H1 (cell line): ENCODE data around the gene LRPPRC. TPM values are rescaled to one million over a fixed set of nuclear protein-coding genes. Genes with fewer than 3 reads are reported as not detected.

Experiments used
- CTCF ChIA-PET: fragments of 300-600 bp; sonication (Branson Sonifier 250); formaldehyde crosslinking; loops from one replicate; lab custom pipeline; 2021; ENCODE audit not compliant: partially characterized antibody; lab: Charles Lee
- POLR2A ChIA-PET: fragments of 300-600 bp; sonication (Branson Sonifier 250); formaldehyde crosslinking; loops from one replicate; lab custom pipeline; 2021; ENCODE audit warnings: inconsistent platforms; ENCODE audit not compliant: partially characterized antibody; lab: Charles Lee
- DNase-seq, 2 experiments: peaks; one replicate each; pipeline versions ENCODE4 v3.0.0 to v3.0.0-alpha.2; 2010 to 2022; ENCODE audit warnings: low spot score in 2 of 2, low read depth in 1 of 2, mixed read lengths in 1 of 2
- FAIRE-seq: peaks from 2 replicates; lab custom pipeline; 2011; peaks lifted over from hg19 to GRCh38; lab: Jason Lieb, UNC
- H2AFZ ChIP-seq: 2 replicates; pipeline ENCODE4 v1.8.1; 2012; ENCODE audit warnings: low read length, inconsistent platforms
- H2AK5ac ChIP-seq: 2 replicates; pipeline ENCODE4 v1.6.1; 2013; ENCODE audit warnings: low read depth, low read length
- H2BK120ac ChIP-seq: replicated peaks from 2 replicates; pipeline ENCODE3; 2013; ENCODE audit warnings: low read depth, low read length, inconsistent platforms
- H2BK12ac ChIP-seq: 2 replicates; pipeline ENCODE4 v1.6.1; 2013; ENCODE audit warnings: low read depth, low read length
- H2BK15ac ChIP-seq: 2 replicates; pipeline ENCODE4 v1.6.1; 2013; ENCODE audit warnings: low read length
- H2BK20ac ChIP-seq: 2 replicates; pipeline ENCODE4 v1.6.1; 2013; ENCODE audit warnings: low read length
- H2BK5ac ChIP-seq: 2 replicates; pipeline ENCODE4 v1.6.1; 2013; ENCODE audit warnings: low read depth, low read length
- H3K14ac ChIP-seq: 2 replicates; pipeline ENCODE4 v1.6.1; 2013; ENCODE audit warnings: inconsistent platforms; ENCODE audit not compliant: insufficient read length
- H3K18ac ChIP-seq: 2 replicates; pipeline ENCODE4 v1.6.1; 2013; ENCODE audit warnings: low read length; ENCODE audit errors: extremely low read depth
- H3K23ac ChIP-seq: 2 replicates; pipeline ENCODE4 v1.6.1; 2013; ENCODE audit warnings: inconsistent platforms; ENCODE audit not compliant: insufficient read length
- H3K23me2 ChIP-seq: 2 replicates; pipeline ENCODE4 v1.6.1; 2013; ENCODE audit warnings: low read depth, low read length
- H3K27ac ChIP-seq: 2 replicates; pipeline ENCODE4 v1.6.1; 2011; ENCODE audit warnings: low read depth, low read length, inconsistent platforms
- H3K27me3 ChIP-seq, 4 experiments: replicated peaks in 1 of 4; 1 replicate in 1 of 4; 2 replicates in 3 of 4; pipeline versions ENCODE4 v1.6.1 to v1.8.1; 2011 to 2013; ENCODE audit warnings: low read length in 3 of 4, mild to moderate bottlenecking in 3 of 4, inconsistent platforms in 2 of 4, mixed read lengths in 2 of 4, moderate library complexity in 1 of 4; ENCODE audit not compliant: control insufficient read depth in 3 of 4, insufficient read depth in 3 of 4; ENCODE audit errors: extremely low read depth in 1 of 4
- H3K36me3 ChIP-seq, 4 experiments: 2 replicates each; pipeline versions ENCODE4 v1.6.1 to v1.8.1; 2011 to 2013; ENCODE audit warnings: mild to moderate bottlenecking in 4 of 4, low read length in 3 of 4, moderate library complexity in 2 of 4, control low read depth in 1 of 4, inconsistent platforms in 1 of 4; ENCODE audit not compliant: insufficient read depth in 4 of 4, control insufficient read depth in 2 of 4
- H3K4ac ChIP-seq: replicated peaks from 2 replicates; pipeline ENCODE3; 2013; ENCODE audit warnings: low read length, low read depth, mixed read lengths, inconsistent platforms; ENCODE audit not compliant: insufficient read length
- H3K4me1 ChIP-seq, 4 experiments: replicated peaks in 1 of 4; 1 replicate in 1 of 4; 2 replicates in 3 of 4; pipeline versions ENCODE4 v1.6.1 to v1.8.1; 2011 to 2013; ENCODE audit warnings: low read length in 3 of 4, inconsistent platforms in 2 of 4, mixed read lengths in 1 of 4; ENCODE audit not compliant: insufficient read depth in 4 of 4, control insufficient read depth in 3 of 4
- H3K4me2 ChIP-seq, 2 experiments: 2 replicates each; pipeline versions ENCODE4 v1.6.1 to v1.8.1; 2011 to 2013; ENCODE audit warnings: low read depth in 2 of 2, low read length in 2 of 2, control low read depth in 1 of 2, inconsistent platforms in 1 of 2, mild to moderate bottlenecking in 1 of 2; ENCODE audit not compliant: insufficient read depth in 1 of 2
- H3K4me3 ChIP-seq, 4 experiments: fragments of 200-600, 300-600 bp in 1 of 4; sonication (generic), shearing (Covaris generic), sonication (Bioruptor Twin) in 1 of 4; 2 replicates each; pipeline versions ENCODE4 v1.5.1 to v1.8.1; 2011 to 2016; ENCODE audit warnings: low read length in 4 of 4, low read depth in 3 of 4, control low read depth in 2 of 4, inconsistent platforms in 2 of 4, mild to moderate bottlenecking in 2 of 4, mixed read lengths in 1 of 4, moderate library complexity in 1 of 4; ENCODE audit not compliant: insufficient read depth in 2 of 4; ENCODE audit errors: extremely low read depth in 1 of 4
- H3K56ac ChIP-seq: replicated peaks from 2 replicates; pipeline ENCODE3; 2013; ENCODE audit warnings: low read depth, mild to moderate bottlenecking, mixed read lengths, low read length, inconsistent platforms; ENCODE audit not compliant: insufficient read length
- H3K79me1 ChIP-seq: 2 replicates; pipeline ENCODE4 v1.6.1; 2013; ENCODE audit warnings: low read depth, low read length, control low read depth
- H3K79me2 ChIP-seq, 2 experiments: 2 replicates each; pipeline versions ENCODE4 v1.6.1 to v1.8.1; 2012 to 2013; ENCODE audit warnings: low read length in 2 of 2, mild to moderate bottlenecking in 2 of 2, inconsistent platforms in 1 of 2; ENCODE audit not compliant: insufficient read depth in 2 of 2, control insufficient read depth in 1 of 2
- H3K9ac ChIP-seq, 4 experiments: replicated peaks in 1 of 4; 1 replicate in 1 of 4; 2 replicates in 3 of 4; pipeline versions ENCODE4 v1.6.1 to v1.8.1; 2011 to 2013; ENCODE audit warnings: low read depth in 3 of 4, low read length in 3 of 4, control low read depth in 2 of 4, mild to moderate bottlenecking in 2 of 4, moderate library complexity in 2 of 4, inconsistent platforms in 1 of 4; ENCODE audit errors: extremely low read depth in 1 of 4
- H3K9me3 ChIP-seq, 2 experiments: 2 replicates each; pipeline versions ENCODE4 v1.6.1 to v1.8.1; 2012 to 2013; ENCODE audit warnings: mild to moderate bottlenecking in 2 of 2, moderate library complexity in 2 of 2, control low read depth in 1 of 2, inconsistent platforms in 1 of 2, low read depth in 1 of 2, low read length in 1 of 2, mixed read lengths in 1 of 2; ENCODE audit not compliant: insufficient read depth in 2 of 2
- H4K20me1 ChIP-seq, 2 experiments: replicated peaks in 1 of 2; 2 replicates each; pipeline versions ENCODE3 to v1.8.1; 2011 to 2013; ENCODE audit warnings: inconsistent platforms in 2 of 2, low read length in 2 of 2, mild to moderate bottlenecking in 1 of 2; ENCODE audit not compliant: insufficient read depth in 2 of 2, control insufficient read depth in 1 of 2
- H4K5ac ChIP-seq: 2 replicates; pipeline ENCODE4 v1.6.1; 2013; ENCODE audit warnings: low read length, low read depth, mixed read lengths, inconsistent platforms; ENCODE audit not compliant: insufficient read length
- H4K8ac ChIP-seq: 2 replicates; pipeline ENCODE4 v1.8.0; 2013; ENCODE audit warnings: mild to moderate bottlenecking, moderate library complexity, low read length, inconsistent platforms; ENCODE audit not compliant: insufficient read depth; ENCODE audit errors: extremely low read depth
- H4K91ac ChIP-seq: replicated peaks from 2 replicates; pipeline ENCODE3; 2013; ENCODE audit warnings: low read length, mixed read lengths, inconsistent platforms; ENCODE audit not compliant: insufficient read length
- BCL11A ChIP-seq, 2 experiments: IDR thresholded peaks; one replicate each; pipeline ENCODE4 v1.6.1; 2011; ENCODE audit warnings: low read depth in 2 of 2, low read length in 2 of 2, mild to moderate bottlenecking in 2 of 2
- CBX8 ChIP-seq: fragments of 300-800, 300-1000 bp; sonication (generic); IDR thresholded peaks from 2 replicates; pipeline ENCODE4 v1.7.1; 2016; ENCODE audit warnings: low read depth, low read length, borderline replicate concordance
- CREB1 ChIP-seq: IDR thresholded peaks from 2 replicates; pipeline ENCODE4 v1.6.1; 2012; ENCODE audit warnings: inconsistent platforms
- CTBP2 ChIP-seq: IDR thresholded peaks from 2 replicates; pipeline ENCODE4 v1.7.0; 2011; ENCODE audit warnings: borderline replicate concordance, mild to moderate bottlenecking, moderate library complexity, mixed read lengths, low read length; ENCODE audit not compliant: insufficient read depth, insufficient read length
- JUND ChIP-seq: IDR thresholded peaks from 2 replicates; pipeline ENCODE4 v1.6.1; 2011; ENCODE audit warnings: mild to moderate bottlenecking, improper control_type of control experiment, low read length
- NRF1 ChIP-seq: IDR thresholded peaks from 2 replicates; pipeline ENCODE4 v1.6.1; 2011; ENCODE audit warnings: mild to moderate bottlenecking, low read depth, low read length, improper control_type of control experiment
- POLR2AphosphoS5 ChIP-seq: IDR thresholded peaks from 2 replicates; pipeline ENCODE4 v1.6.1; 2011; ENCODE audit warnings: low read depth, low read length
- RNF2 ChIP-seq: fragments of 200-900, 300-1000 bp; sonication (generic); IDR thresholded peaks from 2 replicates; pipeline ENCODE4 v1.7.1; 2016; ENCODE audit warnings: borderline replicate concordance, low read depth, mild to moderate bottlenecking, antibody characterized with exemption, low read length; ENCODE audit not compliant: poor library complexity, severe bottlenecking; ENCODE audit errors: missing control alignments
- SIN3A ChIP-seq, 2 experiments: IDR thresholded peaks in 1 of 2; conservative IDR thresholded peaks in 1 of 2; 2 replicates each; pipeline ENCODE4 v1.6.1; 2011 to 2012; ENCODE audit warnings: low read length in 2 of 2, improper control_type of control experiment in 1 of 2, low read depth in 1 of 2, mild to moderate bottlenecking in 1 of 2
- SP4 ChIP-seq: IDR thresholded peaks from 2 replicates; pipeline ENCODE4 v1.6.1; 2012; ENCODE audit warnings: low read length, inconsistent platforms
- TAF1 ChIP-seq: IDR thresholded peaks from 2 replicates; pipeline ENCODE4 v1.6.1; 2011; ENCODE audit warnings: mild to moderate bottlenecking, low read depth, low read length
- TEAD4 ChIP-seq: IDR thresholded peaks from 2 replicates; pipeline ENCODE4 v1.6.1; 2012; ENCODE audit warnings: low read depth, low read length, inconsistent platforms, mixed read lengths
- WGBS, 2 experiments: shearing (Covaris generic) in 1 of 2; methylation state at CpG; one replicate each; pipeline versions ENCODE4 v1.1.6 to v1.1.7; 2013 to 2015; ENCODE audit warnings: low lambda C conversion rate in 2 of 2, mixed read lengths in 2 of 2, inconsistent platforms in 1 of 2, low coverage in 1 of 2, missing lambda C conversion rate in 1 of 2; ENCODE audit not compliant: insufficient replicate concordance in 2 of 2, insufficient coverage in 1 of 2, insufficient read length in 1 of 2; ENCODE audit errors: extremely low coverage in 1 of 2, missing lambda C conversion rate in 1 of 2; 5-methylcytosine and 5-hydroxymethylcytosine counted together
- polyA plus RNA-seq, 7 experiments: library from polyadenylated mRNA; depleted of rRNA in 3 of 7; stranded (reverse) in 5 of 7; unstranded in 2 of 7; fragments of >200 nt in 5 of 7; fragments of 200-250 nt in 2 of 7; gene quantifications; 1 replicate in 5 of 7; 2 replicates in 1 of 7; 4 replicates in 1 of 7; pipeline versions ENCODE4 v1.2.1 to v1.2.3, GENCODE V29; 2011 to 2013; ENCODE audit warnings: missing spikeins in 2 of 7, mixed read lengths in 2 of 7
- total RNA-seq: library from RNA; stranded (reverse); fragmentation: NEBNext Ultra II Directional; extraction: Animal tissue kit (Norgen Biotek cat#: 25700); gene quantifications from 2 replicates; pipeline ENCODE4 v1.2.1, GENCODE V29; 2021

The LRPPRC gene
- total and polyA plus RNA-seq, 2 of the 8 experiments (the other 6 are each of a cell fraction or from before 2014, with no cell fraction given): 43.4 to 167 TPM

DNA sequence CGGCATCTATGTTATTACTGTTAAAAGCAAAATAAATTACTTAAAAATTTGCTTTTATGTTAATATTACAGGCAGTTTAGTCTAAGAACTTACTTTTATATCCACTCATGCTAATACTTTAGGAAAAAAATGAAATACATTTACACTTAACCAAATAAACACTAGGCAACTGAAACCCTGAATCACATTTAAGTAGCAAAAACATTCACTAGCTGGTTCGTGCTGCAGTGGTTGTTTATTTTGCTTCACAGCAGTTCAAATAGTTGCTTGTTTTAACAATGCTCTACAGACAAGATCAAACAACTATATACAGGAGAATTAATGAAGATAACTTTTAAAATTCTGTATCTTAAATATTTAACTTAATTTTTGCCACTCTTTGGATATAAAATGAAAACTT, 96.2 kb downstream of the LRPPRC start:
- H3K4me1 ChIP-seq: no peaks in the 10 kb centered on the region

More for the DNA sequence above, 96.2 kb downstream of the LRPPRC start:
- Histone ChIP-seq H3K79me2 (no peaks in the 10 kb centered on the region), H4K5ac (no peak overlapping the region), H3K14ac (no peak overlapping the region), H3K36me3 (peaks cover 6 to 75% (median 40%) of the 10 kb centered on the region in 4 experiments), H3K79me1 (no peaks in the 10 kb centered on the region; the same call in 1 of the 2 replicates), H3K23me2 (no peaks in the 10 kb centered on the region), H3K27ac (no peak overlapping the region), H3K18ac (no peak overlapping the region), H2BK12ac (no peak overlapping the region), H3K4me3 (no peak overlapping the region), H4K8ac (no peak overlapping the region), H2AFZ (no peak overlapping the region), H3K9ac (no peak overlapping the region), H2BK5ac (no peak overlapping the region), H4K20me1 (peaks cover 0 to 5% of the 10 kb centered on the region in 2 experiments), H2BK15ac (no peak overlapping the region), H2AK5ac (no peak overlapping the region), H2BK20ac (no peak overlapping the region), H3K4me2 (no peak overlapping the region), H3K23ac (no peak overlapping the region), H3K27me3 (no peaks in the 10 kb centered on the region), H3K9me3 (no peaks in the 10 kb centered on the region), H4K91ac (no peak overlapping the region), H3K4ac (no peak overlapping the region), H3K56ac (no peak overlapping the region), H2BK120ac (no peak overlapping the region)
- POLR2A ChIA-PET: interaction anchor here (0.6 kb wide), 1 partner anchor 17 kb away, joined by 3 read pairs; no protein-coding TSS in a partner anchor
- WGBS, 2 experiments: 94% methylated on average over 2 of the region's 2 CpGs; no CpG with 5 or more reads in 1 of the 2 experiments
- TF ChIP-seq TEAD4: no peak
- TF ChIP-seq SIN3A (conservative IDR thresholded peaks at IDR 0.05 in 1 of 2, IDR thresholded peaks at IDR 0.05 in 1 of 2; ENCODE audit: low read depth in 1 of 2, low read length in 2 of 2): no peak
- TF ChIP-seq CTBP2: no peak
- no peak for TF ChIP-seq CBX8
- no peak for TF ChIP-seq TAF1
- TF ChIP-seq JUND: no peak
- no peak for TF ChIP-seq BCL11A (IDR thresholded peaks at IDR 0.05; ENCODE audit: low read depth in 2 of 2, low read length in 2 of 2)
- TF ChIP-seq NRF1: no peak
- no peak for TF ChIP-seq SP4
- no peak for TF ChIP-seq POLR2AphosphoS5
- TF ChIP-seq CREB1: no peak
- TF ChIP-seq RNF2: no peak
- DNase-seq: no peak
- CTCF ChIA-PET: no interaction called here
- FAIRE-seq: no peak
